Heart left ventricle (tissue), 13 donors: ENCODE data around the gene LRRFIP1.

Source experiments
- CTCF ChIP-seq, 12 donors: fragments of 200-600 bp; sonication (generic) in 4 of 12; IDR thresholded peaks; one replicate each; pipeline versions ENCODE4 v1.5.0 to v1.8.0; 2018 to 2022; ENCODE audit warnings: antibody characterized with exemption in 12 of 12, mild to moderate bottlenecking in 5 of 12
- POLR2A ChIP-seq, 2 donors: fragments of 450-650 bp; IDR thresholded peaks; one replicate each; pipeline ENCODE4 v1.6.1; 2017; ENCODE audit warnings: antibody characterized with exemption in 2 of 2, mild to moderate bottlenecking in 2 of 2, moderate library complexity in 2 of 2
- donor health status: ischemic (EF 13 %, LVEDD 7.1; RV severe dilation, severe dysfunction).
- donor health status: DM: no; HTN: yes; CAD: no.
- donor health status: DM: no; HTN: no; CAD: no.
- donor health status: ischemic (EF 25% LVEDD 6.9; RV normal size, moderate dysfunction).
- donor health status: ischemic (EF 25% LVEDD 5.7; RV mildly dilated, moderate dysfunction).
- donor health status: ischemic (EF 35%, LVEDD 5.7; RV mildly dilated, moderate dysfunction).
- donor health status: nonischemic (EF 11% LVEDD 7.7; RV severe dilation, severe dysfunction).
- donor health status: DM: yes; HTN: yes; CAD: no.
- donor health status: PGD.
- donor health status: ischemic (EF 29% LVEDD 5.4; RV normal size, mild dysfunction).
- donor health status: nonischemic (EF 23%, LVEDD 6.1; RV moderate dilation, normal function).

DNA sequence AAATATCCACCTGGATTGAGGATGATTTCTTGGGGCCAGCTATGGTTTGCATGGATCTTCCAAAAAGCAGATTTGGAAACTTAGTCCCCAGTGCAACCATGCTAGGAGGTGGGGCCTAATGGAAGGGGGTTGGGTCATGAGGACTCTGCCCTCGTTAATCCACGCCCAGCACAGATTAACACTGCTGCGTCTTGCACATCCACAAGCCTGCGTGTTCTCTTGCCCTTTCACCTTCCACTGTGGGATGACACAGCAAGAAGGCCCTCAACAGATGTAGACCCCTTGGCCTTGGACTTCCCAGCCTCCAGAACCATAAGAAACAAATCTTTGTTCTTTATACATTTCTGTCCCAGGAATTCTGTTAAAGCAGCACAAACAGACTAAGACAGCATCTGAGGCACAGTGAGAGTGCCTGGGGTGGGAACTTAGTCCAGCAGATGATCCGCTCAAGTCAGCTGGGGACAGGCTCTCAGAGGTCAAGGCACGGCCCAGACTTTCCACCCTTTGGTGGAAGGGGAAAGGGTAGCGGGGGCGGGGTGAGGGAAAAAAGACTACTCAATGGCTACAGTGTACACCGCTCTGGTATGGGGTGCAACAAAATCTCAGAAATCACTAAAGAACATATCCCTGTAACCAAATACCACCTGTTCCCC lies 39.2 kb upstream of the LRRFIP1 start:
- TF ChIP-seq CTCF (IDR thresholded peaks at IDR 0.05) = no peak
- no peak for TF ChIP-seq POLR2A (IDR thresholded peaks at IDR 0.05)
